ENCODE data around the gene SH3RF3.

- TF ChIP-seq PBX3 (IDR thresholded peaks at IDR 0.05) (no peak), CTCF (IDR thresholded peaks at IDR 0.05) (no peak), RAD21 (IDR thresholded peaks at IDR 0.05; ENCODE audit: low read length) (no peak), FOXM1 (IDR thresholded peaks at IDR 0.05; ENCODE audit: low read depth) (no peak), YY1 (IDR thresholded peaks at IDR 0.05; ENCODE audit: low read depth) (no peak), CHD2 (IDR thresholded peaks at IDR 0.05; ENCODE audit: low read length, partially characterized antibody) (no peak), GABPA (IDR thresholded peaks at IDR 0.05; ENCODE audit: low read depth) (no peak), SIN3A (IDR thresholded peaks at IDR 0.05; ENCODE audit: borderline replicate concordance, low read depth, low read length) (no peak), FOXJ3 (CRISPR knock-in tag; IDR thresholded peaks at IDR 0.05) (no peak), EZH2phosphoT487 (IDR thresholded peaks at IDR 0.05; ENCODE audit: borderline replicate concordance, low read depth) (no peak), RXRA (IDR thresholded peaks at IDR 0.05; ENCODE audit: borderline replicate concordance, low read depth) (no peak), MEF2A (IDR thresholded peaks at IDR 0.05; ENCODE audit: borderline replicate concordance, low read depth) (no peak), POLR2AphosphoS5 (IDR thresholded peaks at IDR 0.05; ENCODE audit: low read depth, low read length) (no peak)
Measured at GRCh38 chr2:109268916-109269315, 139.9 kb downstream of the SH3RF3 start.

All from SK-N-SH (cell line).